ENCODE measurements around the gene CPNE1.

GRCh38 chr20:35702824-35703695, 38.4 kb upstream of the CPNE1 start:
- TF ChIP-seq CTCF (IDR thresholded peaks at IDR 0.05) (no peak), POLR2A (IDR thresholded peaks at IDR 0.05) (no peak)

Measured in Peyer's patch (tissue), 4 donors.